ENCODE results near the gene TCEANC2. TPM values are rescaled to one million over a fixed set of nuclear protein-coding genes. Genes with fewer than 3 reads are reported as not detected.

TCEANC2 gene
- polyA plus RNA-seq, 4 donors: 8.2 to 9.6 (median 8.6) TPM

Other genes starting within 250 kb of the TCEANC2 start
- gene NDC1, start 215.3 kb upstream of the TCEANC2 start, polyA plus RNA-seq (ENCODE audit: insufficient read length in 4 of 4): 10 to 100 TPM; 25.6 to 31.6 (median 29.0) TPM
- 10 to 100 TPM; 31.1 to 36.3 (median 33.1) TPM for gene YIPF1, start 163.8 kb upstream of the TCEANC2 start, polyA plus RNA-seq (ENCODE audit: insufficient read length in 4 of 4)
- 10 to 100 TPM in 1 of 4 donors, 1 to 10 TPM in 3; 3.8 to 10.3 (median 7.8) TPM for gene DIO1, start 159.4 kb upstream of the TCEANC2 start, polyA plus RNA-seq (ENCODE audit: insufficient read length in 4 of 4)
- 10 to 100 TPM; 44.9 to 66.6 (median 48.3) TPM for gene IFT25, start 107.9 kb upstream of the TCEANC2 start, polyA plus RNA-seq (ENCODE audit: insufficient read length in 4 of 4)
- gene LRRC42, start 107.3 kb upstream of the TCEANC2 start, polyA plus RNA-seq (ENCODE audit: insufficient read length in 4 of 4): 10 to 100 TPM; 38.6 to 48.1 (median 42.1) TPM
- under 1 TPM in 1 of 4 donors, not detected in 3; 0.08 TPM for gene LDLRAD1, start 35.4 kb upstream of the TCEANC2 start, polyA plus RNA-seq (ENCODE audit: insufficient read length in 4 of 4)
- 100 to 1,000 TPM; 304 to 435 (median 349) TPM for gene TMEM59, start 404 bp upstream of the TCEANC2 start, polyA plus RNA-seq (ENCODE audit: insufficient read length in 4 of 4)
- under 1 TPM in 2 of 4 donors, not detected in 2; 0.08 to 0.11 TPM for gene CDCP2, start 99.4 kb downstream of the TCEANC2 start, polyA plus RNA-seq (ENCODE audit: insufficient read length in 4 of 4)
- 1 to 10 TPM; 6.3 to 10.0 (median 8.1) TPM for gene CYB5RL, start 146.4 kb downstream of the TCEANC2 start, polyA plus RNA-seq (ENCODE audit: insufficient read length in 4 of 4)
- 10 to 100 TPM; 73.5 to 88.4 (median 81.7) TPM for gene MRPL37, start 146.6 kb downstream of the TCEANC2 start, polyA plus RNA-seq (ENCODE audit: insufficient read length in 4 of 4)

Data from left renal cortex interstitium (tissue), 4 donors.